Bronchial epithelial cell (primary cell): ENCODE measurements around the gene RCAN2. TPM values are rescaled to one million over a fixed set of nuclear protein-coding genes. Genes with fewer than 3 reads are reported as not detected.

Experiments
- DNase-seq: peaks from one replicate; pipeline ENCODE4 v3.0.0-alpha.2; 2010; ENCODE audit warnings: low read depth
- FAIRE-seq: peaks from 2 replicates; lab custom pipeline; 2011; peaks lifted over from hg19 to GRCh38; lab: Jason Lieb, UNC
- H3K27me3 ChIP-seq: 2 replicates; pipeline ENCODE4 v1.5.1; 2011; ENCODE audit warnings: low read length; ENCODE audit not compliant: control insufficient read depth, insufficient read depth
- H3K36me3 ChIP-seq: 2 replicates; pipeline ENCODE4 v1.5.1; 2011; ENCODE audit warnings: low read length; ENCODE audit not compliant: control insufficient read depth, insufficient read depth
- H3K4me3 ChIP-seq: 2 replicates; pipeline ENCODE4 v1.5.1; 2011; ENCODE audit warnings: mild to moderate bottlenecking, low read depth, low read length, control low read depth
- CTCF ChIP-seq: IDR thresholded peaks from 2 replicates; pipeline ENCODE4 v1.5.1; 2011; ENCODE audit warnings: mild to moderate bottlenecking, moderate library complexity, low read length, control low read depth, inconsistent platforms; ENCODE audit not compliant: insufficient read depth, severe bottlenecking
- total RNA-seq: library from RNA; depleted of rRNA; stranded (reverse); fragments of >200 nt; gene quantifications from 2 replicates; pipeline ENCODE4 v1.2.1, GENCODE V29; 2014

The RCAN2 gene
- total RNA-seq, 1 donor from 2014 or later, result under 0.01 TPM

- TF ChIP-seq CTCF, result no peak
- Histone ChIP-seq H3K36me3 (no peaks in the 10 kb centered on the region), H3K4me3 (no peak overlapping the region), H3K27me3 (no peaks in the 10 kb centered on the region)
- FAIRE-seq (no peak), DNase-seq (no peak)
Observed at GRCh38 chr6:46367354-46368168, 123.7 kb downstream of the RCAN2 start.

- no peak for TF ChIP-seq CTCF
- Histone ChIP-seq H3K4me3 (no peak overlapping the region), H3K27me3 (no peaks in the 10 kb centered on the region), H3K36me3 (no peaks in the 10 kb centered on the region)
- DNase-seq (no peak), FAIRE-seq (no peak)
Observed at GRCh38 chr6:46366190-46366900, 124.9 kb downstream of the RCAN2 start.

- no peak for TF ChIP-seq CTCF
- Histone ChIP-seq H3K36me3 (no peaks in the 10 kb centered on the region), H3K4me3 (no peak overlapping the region), H3K27me3 (no peaks in the 10 kb centered on the region)
- no peak for DNase-seq
- FAIRE-seq, result no peak
Observed at GRCh38 chr6:46357591-46357990, 133.7 kb downstream of the RCAN2 start.

- no peak for TF ChIP-seq CTCF
- DNase-seq (no peak), FAIRE-seq (no peak)
- Histone ChIP-seq H3K4me3 (no peak overlapping the region), H3K36me3 (no peaks in the 10 kb centered on the region), H3K27me3 (no peaks in the 10 kb centered on the region)
Observed at GRCh38 chr6:46356543-46356942, 134.7 kb downstream of the RCAN2 start.

GRCh38 chr6:46353528-46353927 lies 137.7 kb downstream of the RCAN2 start:
- no peaks in the 10 kb centered on the region for H3K36me3 ChIP-seq
- no peaks in the 10 kb centered on the region for H3K27me3 ChIP-seq
- no peak for FAIRE-seq
- H3K4me3 ChIP-seq, result no peak overlapping the region
- DNase-seq, result no peak
- TF ChIP-seq CTCF, result no peak
